GM12878 (cell line): ENCODE measurements around the gene FAM221A. TPM values are rescaled to one million over a fixed set of nuclear protein-coding genes. Genes with fewer than 3 reads are reported as not detected.

Source experiments
- CHD4 ChIP-seq: fragments of 200-600 bp; sonication (generic); IDR thresholded peaks from 2 replicates; pipeline ENCODE4 v1.6.1; 2016; ENCODE audit warnings: mild to moderate bottlenecking
- CREB1 ChIP-seq: IDR thresholded peaks from 2 replicates; pipeline ENCODE4 v1.6.1; 2012; ENCODE audit warnings: low read depth, mild to moderate bottlenecking, inconsistent platforms
- HDAC6 ChIP-seq: fragments of 200-600 bp; sonication (generic); IDR thresholded peaks from one replicate; pipeline ENCODE4 v1.8.0; 2017; ENCODE audit warnings: antibody characterized with exemption; ENCODE audit not compliant: unreplicated experiment
- IKZF1 ChIP-seq: fragments of 450-650 bp; conservative IDR thresholded peaks from 2 replicates; pipeline ENCODE4 v1.6.1; 2017; ENCODE audit warnings: antibody characterized with exemption, mild to moderate bottlenecking
- KLF5 ChIP-seq: fragments of 450-650 bp; IDR thresholded peaks from 2 replicates; pipeline ENCODE4 v1.6.1; 2014; ENCODE audit warnings: mild to moderate bottlenecking; ENCODE audit not compliant: partially characterized antibody
- LARP7 ChIP-seq: fragments of 450-650 bp; IDR thresholded peaks from 2 replicates; pipeline ENCODE4 v1.6.1; 2017; ENCODE audit warnings: mild to moderate bottlenecking
- NFXL1 ChIP-seq: fragments of 450-650 bp; IDR thresholded peaks from 2 replicates; pipeline ENCODE4 v1.6.1; 2017; ENCODE audit warnings: antibody characterized with exemption, mild to moderate bottlenecking, borderline replicate concordance
- POLR2AphosphoS5 ChIP-seq: IDR thresholded peaks from 2 replicates; pipeline ENCODE4 v1.6.1; 2011; ENCODE audit warnings: mild to moderate bottlenecking, low read length, inconsistent platforms
- RAD21 ChIP-seq: IDR thresholded peaks from 2 replicates; pipeline ENCODE4 v1.6.1; 2011; ENCODE audit warnings: mild to moderate bottlenecking, low read depth, low read length, moderate library complexity; ENCODE audit not compliant: insufficient read depth
- STAT3 ChIP-seq: IDR thresholded peaks from 2 replicates; pipeline ENCODE4 v1.6.1; 2011; ENCODE audit warnings: low read depth, low read length, improper control_type of control experiment
- WRNIP1 ChIP-seq: IDR thresholded peaks from 2 replicates; pipeline ENCODE4 v1.6.1; 2011; ENCODE audit warnings: low read depth, low read length, improper control_type of control experiment, borderline replicate concordance
- ZNF24 ChIP-seq: fragments of 450-650 bp; IDR thresholded peaks from 2 replicates; pipeline ENCODE4 v1.6.1; 2017; ENCODE audit warnings: antibody characterized with exemption, mild to moderate bottlenecking
- ZNF384 ChIP-seq: IDR thresholded peaks from 2 replicates; pipeline ENCODE4 v1.6.1; 2012; ENCODE audit warnings: low read depth, mild to moderate bottlenecking, low read length, improper control_type of control experiment, borderline replicate concordance
- ZZZ3 ChIP-seq: IDR thresholded peaks from 2 replicates; pipeline ENCODE4 v1.6.1; 2011; ENCODE audit warnings: low read depth; ENCODE audit not compliant: control insufficient read depth, insufficient read length
- polyA plus RNA-seq, 11 experiments: library from polyadenylated mRNA; depleted of rRNA in 4 of 11; unstranded in 6 of 11; stranded (reverse) in 5 of 11; fragments of >200 nt; fragmentation: Nextera tagmentation in 4 of 11; fragmentation: Illumina TruSeq in 1 of 11; extraction: Ambion mirVana in 4 of 11; extraction: Trizol in 1 of 11; gene quantifications; 1 replicate in 1 of 11; 2 replicates in 10 of 11; pipeline versions ENCODE4 v1.2.1 to v1.2.3, GENCODE V29; 2011 to 2016; ENCODE audit warnings: inconsistent platforms in 2 of 11, missing spikeins in 2 of 11, low read depth in 1 of 11
- total RNA-seq, 4 experiments: library from RNA; depleted of rRNA in 3 of 4; stranded (reverse); fragments of >200 nt in 3 of 4; fragmentation: Illumina TruSeq in 1 of 4; extraction: Trizol in 1 of 4; gene quantifications; 2 replicates each; pipeline versions ENCODE4 v1.2.1 to v1.2.3, GENCODE V29; 2013 to 2021
- TF ChIP-seq, protein P1 (sequence below): fragments of 450-650 bp; IDR thresholded peaks from 2 replicates; pipeline ENCODE4 v1.6.1; 2016; ENCODE audit warnings: mild to moderate bottlenecking, moderate library complexity, borderline replicate concordance
- TF ChIP-seq, protein P2 (sequence below): IDR thresholded peaks from 2 replicates; pipeline ENCODE4 v1.6.1; 2011; ENCODE audit warnings: mild to moderate bottlenecking, low read depth, low read length, moderate library complexity; ENCODE audit not compliant: insufficient replicate concordance
- TF ChIP-seq, protein P3 (sequence below): fragments of 450-650 bp; IDR thresholded peaks from 2 replicates; pipeline ENCODE4 v1.6.1; 2016; ENCODE audit warnings: mild to moderate bottlenecking
- TF ChIP-seq, protein P4 (sequence below): fragments of 150-350 bp; IDR thresholded peaks from 2 replicates; pipeline ENCODE4 v1.6.1; 2014; ENCODE audit warnings: mild to moderate bottlenecking, low read depth, low read length
- TF ChIP-seq, protein P5 (sequence below): fragments of 450-650 bp; IDR thresholded peaks from 2 replicates; pipeline ENCODE4 v1.6.1; 2017; ENCODE audit warnings: mild to moderate bottlenecking, low read depth, inconsistent platforms; ENCODE audit not compliant: poor library complexity, severe bottlenecking
- TF ChIP-seq, protein P6 (sequence below): IDR thresholded peaks from 2 replicates; pipeline ENCODE4 v1.6.1; 2012; ENCODE audit warnings: low read depth, low read length, improper control_type of control experiment

The FAM221A gene
- total and polyA plus RNA-seq, 10 of the 15 experiments (the other 5 are each of a cell fraction or from before 2014, with no cell fraction given) = 6.3 to 16.7 (median 9.7) TPM

DNA sequence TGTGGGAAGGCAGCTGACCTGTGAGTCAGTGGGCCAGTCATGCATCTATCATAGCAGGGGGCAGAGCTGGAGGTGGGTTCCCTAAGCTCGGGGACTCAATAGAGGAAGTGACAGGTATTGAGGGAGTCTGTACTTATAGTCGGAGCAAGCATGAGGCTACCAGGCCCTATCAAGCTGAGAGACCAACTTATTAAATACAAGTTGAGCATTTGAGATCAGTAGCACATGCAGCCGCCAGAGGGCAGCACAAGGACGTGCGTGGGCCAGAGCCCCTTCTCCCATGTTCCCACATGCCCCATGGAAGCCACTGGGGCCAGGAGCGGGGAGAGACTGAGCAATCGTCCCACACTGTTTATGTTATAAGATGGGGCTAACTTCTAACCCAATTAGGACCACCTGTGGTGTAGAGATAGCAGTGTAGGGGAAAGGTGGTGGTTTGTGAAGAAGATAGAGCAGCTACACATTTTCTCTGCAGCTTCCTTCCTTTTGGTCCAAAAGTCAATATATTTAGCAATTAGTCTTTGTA lies 17.0 kb downstream of the FAM221A start (continued):
- TF ChIP-seq, protein P1, sequence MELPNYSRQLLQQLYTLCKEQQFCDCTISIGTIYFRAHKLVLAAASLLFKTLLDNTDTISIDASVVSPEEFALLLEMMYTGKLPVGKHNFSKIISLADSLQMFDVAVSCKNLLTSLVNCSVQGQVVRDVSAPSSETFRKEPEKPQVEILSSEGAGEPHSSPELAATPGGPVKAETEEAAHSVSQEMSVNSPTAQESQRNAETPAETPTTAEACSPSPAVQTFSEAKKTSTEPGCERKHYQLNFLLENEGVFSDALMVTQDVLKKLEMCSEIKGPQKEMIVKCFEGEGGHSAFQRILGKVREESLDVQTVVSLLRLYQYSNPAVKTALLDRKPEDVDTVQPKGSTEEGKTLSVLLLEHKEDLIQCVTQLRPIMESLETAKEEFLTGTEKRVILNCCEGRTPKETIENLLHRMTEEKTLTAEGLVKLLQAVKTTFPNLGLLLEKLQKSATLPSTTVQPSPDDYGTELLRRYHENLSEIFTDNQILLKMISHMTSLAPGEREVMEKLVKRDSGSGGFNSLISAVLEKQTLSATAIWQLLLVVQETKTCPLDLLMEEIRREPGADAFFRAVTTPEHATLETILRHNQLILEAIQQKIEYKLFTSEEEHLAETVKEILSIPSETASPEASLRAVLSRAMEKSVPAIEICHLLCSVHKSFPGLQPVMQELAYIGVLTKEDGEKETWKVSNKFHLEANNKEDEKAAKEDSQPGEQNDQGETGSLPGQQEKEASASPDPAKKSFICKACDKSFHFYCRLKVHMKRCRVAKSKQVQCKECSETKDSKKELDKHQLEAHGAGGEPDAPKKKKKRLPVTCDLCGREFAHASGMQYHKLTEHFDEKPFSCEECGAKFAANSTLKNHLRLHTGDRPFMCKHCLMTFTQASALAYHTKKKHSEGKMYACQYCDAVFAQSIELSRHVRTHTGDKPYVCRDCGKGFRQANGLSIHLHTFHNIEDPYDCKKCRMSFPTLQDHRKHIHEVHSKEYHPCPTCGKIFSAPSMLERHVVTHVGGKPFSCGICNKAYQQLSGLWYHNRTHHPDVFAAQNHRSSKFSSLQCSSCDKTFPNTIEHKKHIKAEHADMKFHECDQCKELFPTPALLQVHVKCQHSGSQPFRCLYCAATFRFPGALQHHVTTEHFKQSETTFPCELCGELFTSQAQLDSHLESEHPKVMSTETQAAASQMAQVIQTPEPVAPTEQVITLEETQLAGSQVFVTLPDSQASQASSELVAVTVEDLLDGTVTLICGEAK = no peak
- TF ChIP-seq STAT3 (no peak), IKZF1 (no peak; the same call in 1 of the 2 replicates), CREB1 (no peak), POLR2AphosphoS5 (no peak), ZNF384 (no peak), WRNIP1 (no peak), HDAC6 (no peak), KLF5 (no peak), LARP7 (no peak), NFXL1 (no peak), ZZZ3 (no peak), RAD21 (peak; percentile 44), CHD4 (no peak), ZNF24 (no peak)
- TF ChIP-seq, protein P2, sequence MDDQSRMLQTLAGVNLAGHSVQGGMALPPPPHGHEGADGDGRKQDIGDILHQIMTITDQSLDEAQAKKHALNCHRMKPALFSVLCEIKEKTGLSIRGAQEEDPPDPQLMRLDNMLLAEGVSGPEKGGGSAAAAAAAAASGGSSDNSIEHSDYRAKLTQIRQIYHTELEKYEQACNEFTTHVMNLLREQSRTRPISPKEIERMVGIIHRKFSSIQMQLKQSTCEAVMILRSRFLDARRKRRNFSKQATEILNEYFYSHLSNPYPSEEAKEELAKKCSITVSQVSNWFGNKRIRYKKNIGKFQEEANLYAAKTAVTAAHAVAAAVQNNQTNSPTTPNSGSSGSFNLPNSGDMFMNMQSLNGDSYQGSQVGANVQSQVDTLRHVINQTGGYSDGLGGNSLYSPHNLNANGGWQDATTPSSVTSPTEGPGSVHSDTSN = no peak
- TF ChIP-seq, protein P3, sequence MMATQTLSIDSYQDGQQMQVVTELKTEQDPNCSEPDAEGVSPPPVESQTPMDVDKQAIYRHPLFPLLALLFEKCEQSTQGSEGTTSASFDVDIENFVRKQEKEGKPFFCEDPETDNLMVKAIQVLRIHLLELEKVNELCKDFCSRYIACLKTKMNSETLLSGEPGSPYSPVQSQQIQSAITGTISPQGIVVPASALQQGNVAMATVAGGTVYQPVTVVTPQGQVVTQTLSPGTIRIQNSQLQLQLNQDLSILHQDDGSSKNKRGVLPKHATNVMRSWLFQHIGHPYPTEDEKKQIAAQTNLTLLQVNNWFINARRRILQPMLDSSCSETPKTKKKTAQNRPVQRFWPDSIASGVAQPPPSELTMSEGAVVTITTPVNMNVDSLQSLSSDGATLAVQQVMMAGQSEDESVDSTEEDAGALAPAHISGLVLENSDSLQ = no peak
- TF ChIP-seq, protein P4, sequence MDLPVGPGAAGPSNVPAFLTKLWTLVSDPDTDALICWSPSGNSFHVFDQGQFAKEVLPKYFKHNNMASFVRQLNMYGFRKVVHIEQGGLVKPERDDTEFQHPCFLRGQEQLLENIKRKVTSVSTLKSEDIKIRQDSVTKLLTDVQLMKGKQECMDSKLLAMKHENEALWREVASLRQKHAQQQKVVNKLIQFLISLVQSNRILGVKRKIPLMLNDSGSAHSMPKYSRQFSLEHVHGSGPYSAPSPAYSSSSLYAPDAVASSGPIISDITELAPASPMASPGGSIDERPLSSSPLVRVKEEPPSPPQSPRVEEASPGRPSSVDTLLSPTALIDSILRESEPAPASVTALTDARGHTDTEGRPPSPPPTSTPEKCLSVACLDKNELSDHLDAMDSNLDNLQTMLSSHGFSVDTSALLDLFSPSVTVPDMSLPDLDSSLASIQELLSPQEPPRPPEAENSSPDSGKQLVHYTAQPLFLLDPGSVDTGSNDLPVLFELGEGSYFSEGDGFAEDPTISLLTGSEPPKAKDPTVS = no peak
- TF ChIP-seq, protein P5, sequence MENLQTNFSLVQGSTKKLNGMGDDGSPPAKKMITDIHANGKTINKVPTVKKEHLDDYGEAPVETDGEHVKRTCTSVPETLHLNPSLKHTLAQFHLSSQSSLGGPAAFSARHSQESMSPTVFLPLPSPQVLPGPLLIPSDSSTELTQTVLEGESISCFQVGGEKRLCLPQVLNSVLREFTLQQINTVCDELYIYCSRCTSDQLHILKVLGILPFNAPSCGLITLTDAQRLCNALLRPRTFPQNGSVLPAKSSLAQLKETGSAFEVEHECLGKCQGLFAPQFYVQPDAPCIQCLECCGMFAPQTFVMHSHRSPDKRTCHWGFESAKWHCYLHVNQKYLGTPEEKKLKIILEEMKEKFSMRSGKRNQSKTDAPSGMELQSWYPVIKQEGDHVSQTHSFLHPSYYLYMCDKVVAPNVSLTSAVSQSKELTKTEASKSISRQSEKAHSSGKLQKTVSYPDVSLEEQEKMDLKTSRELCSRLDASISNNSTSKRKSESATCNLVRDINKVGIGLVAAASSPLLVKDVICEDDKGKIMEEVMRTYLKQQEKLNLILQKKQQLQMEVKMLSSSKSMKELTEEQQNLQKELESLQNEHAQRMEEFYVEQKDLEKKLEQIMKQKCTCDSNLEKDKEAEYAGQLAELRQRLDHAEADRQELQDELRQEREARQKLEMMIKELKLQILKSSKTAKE = no peak
- TF ChIP-seq, protein P6, sequence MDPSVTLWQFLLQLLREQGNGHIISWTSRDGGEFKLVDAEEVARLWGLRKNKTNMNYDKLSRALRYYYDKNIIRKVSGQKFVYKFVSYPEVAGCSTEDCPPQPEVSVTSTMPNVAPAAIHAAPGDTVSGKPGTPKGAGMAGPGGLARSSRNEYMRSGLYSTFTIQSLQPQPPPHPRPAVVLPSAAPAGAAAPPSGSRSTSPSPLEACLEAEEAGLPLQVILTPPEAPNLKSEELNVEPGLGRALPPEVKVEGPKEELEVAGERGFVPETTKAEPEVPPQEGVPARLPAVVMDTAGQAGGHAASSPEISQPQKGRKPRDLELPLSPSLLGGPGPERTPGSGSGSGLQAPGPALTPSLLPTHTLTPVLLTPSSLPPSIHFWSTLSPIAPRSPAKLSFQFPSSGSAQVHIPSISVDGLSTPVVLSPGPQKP = no peak
